ENCODE measurements around the gene SYNDIG1.

Gene SYNDIG1

DNA sequence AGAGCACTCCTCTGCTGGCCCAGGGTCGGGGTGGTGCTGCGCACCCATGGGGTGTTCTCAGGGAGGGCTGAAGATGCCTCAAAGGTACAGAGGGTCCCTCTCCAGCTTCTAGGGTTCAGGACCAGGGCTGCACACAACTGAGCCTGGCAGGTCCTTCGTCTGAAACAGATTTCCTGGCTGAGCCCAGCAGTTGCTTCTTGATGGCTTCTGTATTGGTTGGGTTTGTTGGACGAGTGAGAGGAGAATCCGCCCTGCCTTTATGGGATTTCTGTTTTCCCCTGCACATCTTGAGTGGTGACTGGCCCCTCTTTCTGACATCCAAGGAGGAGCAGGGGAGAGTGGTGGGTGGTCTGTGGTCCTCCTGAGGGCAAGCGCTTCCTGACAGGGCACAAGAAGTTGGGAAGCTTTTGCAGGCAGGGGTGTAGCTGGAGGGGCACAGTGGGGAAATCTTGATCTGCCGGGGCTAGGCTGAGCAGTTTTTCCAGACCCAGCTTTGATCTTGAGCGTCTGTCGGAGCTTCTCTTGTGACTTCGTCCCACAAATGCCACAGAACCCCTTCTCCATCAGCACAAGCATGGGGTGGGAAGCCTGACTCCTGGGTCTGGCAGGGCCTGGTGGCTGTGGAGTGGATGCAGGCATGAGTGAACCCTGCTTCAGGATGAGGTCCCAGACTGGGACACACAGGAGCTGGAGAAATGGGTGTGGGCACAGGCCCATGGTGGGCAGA lies 116.5 kb downstream of the SYNDIG1 start:
- no peak for DNase-seq (ENCODE audit: low read depth)

DNA sequence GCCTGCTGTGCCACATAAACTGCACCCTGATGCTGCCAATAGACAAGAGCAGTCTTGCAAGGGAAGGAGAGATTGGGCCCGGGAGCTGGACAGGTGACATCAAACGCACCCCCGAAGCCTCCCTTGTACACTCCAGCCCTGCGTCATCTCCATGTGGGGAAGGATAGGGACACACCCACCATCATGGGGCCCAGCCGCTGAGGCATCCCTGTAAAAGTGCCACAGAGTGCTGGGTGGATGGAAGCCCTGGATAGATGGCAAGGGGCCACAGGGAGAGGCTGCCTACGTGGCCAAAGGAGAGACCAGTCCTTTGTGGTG lies 117.1 kb downstream of the SYNDIG1 start:
- no peak for DNase-seq (ENCODE audit: low read depth)

DNA sequence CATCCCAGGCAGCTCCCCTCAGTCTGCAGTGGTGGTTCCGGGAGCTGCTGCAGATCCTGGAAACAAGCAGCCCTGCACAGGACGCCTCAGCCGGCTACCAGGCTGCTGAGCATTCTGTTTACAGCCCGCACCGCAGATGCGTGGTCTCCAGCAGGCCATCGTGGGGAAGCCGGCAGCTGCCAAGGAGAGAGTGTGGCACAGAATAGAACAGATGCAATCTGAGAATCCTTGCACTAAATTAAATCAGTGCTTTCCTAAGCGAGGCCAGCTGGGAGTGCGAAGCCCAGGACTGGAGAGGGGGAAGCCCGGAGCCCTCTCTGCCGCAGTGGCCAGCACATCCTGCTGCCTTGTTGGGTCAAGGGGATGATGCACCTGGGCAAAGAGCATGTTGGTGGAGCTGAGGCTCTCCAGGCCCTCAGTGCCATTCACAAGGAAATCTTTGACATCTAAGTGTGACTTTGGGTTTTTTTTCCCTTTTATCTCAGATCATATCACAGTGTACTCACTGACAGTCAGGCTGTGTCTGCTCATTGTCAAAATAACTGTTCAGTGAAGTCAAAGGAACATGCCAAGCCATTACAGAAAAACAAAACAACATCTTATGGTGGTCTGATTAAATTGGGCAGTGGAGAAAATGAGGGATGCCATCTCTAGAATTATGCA lies 118.1 kb downstream of the SYNDIG1 start:
- DNase-seq (ENCODE audit: low read depth): no peak

DNA sequence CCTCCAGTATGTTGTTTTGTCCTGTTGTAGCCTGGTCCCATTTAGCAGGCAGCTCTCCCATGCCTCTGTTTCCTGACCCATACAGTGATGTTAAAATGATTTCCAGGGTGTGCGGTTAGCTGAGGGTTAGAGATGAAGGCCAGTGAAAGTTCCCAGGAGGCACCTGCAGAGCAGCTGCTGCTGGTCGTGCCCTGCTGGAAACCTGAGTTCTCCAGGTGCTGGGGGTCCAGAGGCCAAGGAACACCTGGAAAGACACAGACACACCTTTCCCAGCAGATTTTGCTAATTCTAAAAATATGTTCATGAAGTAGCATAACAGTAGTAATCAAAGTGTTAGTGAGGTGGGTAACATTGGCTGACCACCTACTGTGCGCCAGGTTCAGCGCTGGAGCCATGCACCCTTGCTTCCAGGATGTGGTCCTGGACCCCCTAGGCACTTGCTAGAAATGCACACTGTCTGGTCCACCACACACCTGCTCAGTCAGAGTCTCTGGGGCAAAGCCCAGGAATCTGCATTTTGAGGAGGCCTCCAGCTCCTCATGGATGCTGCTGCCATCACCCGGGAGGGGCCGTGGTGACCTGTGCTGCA lies 118.7 kb downstream of the SYNDIG1 start:
- no peak for DNase-seq (ENCODE audit: low read depth)

DNA sequence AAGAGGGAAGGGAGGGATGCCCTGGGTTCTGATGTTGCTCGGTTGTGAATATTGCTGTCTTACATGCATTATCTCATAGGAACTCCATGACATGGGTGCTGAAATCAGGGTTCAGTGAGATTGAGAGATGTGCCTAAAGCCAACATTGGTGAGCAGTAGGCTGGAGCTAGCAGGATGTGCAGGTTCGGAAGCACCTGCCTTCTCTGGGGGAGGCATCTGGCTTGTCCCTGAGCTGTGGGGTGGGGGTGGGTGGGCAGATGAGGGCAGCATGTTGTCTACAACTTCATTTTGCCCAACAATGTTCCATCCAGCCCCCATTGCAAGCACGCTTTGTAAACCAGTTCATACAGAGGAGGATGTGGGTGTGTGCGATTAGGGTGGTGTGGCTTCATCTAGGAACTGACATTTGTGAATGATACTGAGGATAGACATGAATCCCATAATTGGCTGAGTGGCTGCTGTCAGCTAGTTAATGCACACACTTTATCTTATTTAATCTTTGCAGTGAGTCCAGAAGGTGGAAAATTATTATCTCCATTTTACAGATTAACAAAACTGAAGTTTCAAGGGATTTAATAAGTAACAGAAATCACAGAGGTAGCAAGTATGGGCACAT lies 119.4 kb downstream of the SYNDIG1 start:
- DNase-seq (ENCODE audit: low read depth): no peak

DNA sequence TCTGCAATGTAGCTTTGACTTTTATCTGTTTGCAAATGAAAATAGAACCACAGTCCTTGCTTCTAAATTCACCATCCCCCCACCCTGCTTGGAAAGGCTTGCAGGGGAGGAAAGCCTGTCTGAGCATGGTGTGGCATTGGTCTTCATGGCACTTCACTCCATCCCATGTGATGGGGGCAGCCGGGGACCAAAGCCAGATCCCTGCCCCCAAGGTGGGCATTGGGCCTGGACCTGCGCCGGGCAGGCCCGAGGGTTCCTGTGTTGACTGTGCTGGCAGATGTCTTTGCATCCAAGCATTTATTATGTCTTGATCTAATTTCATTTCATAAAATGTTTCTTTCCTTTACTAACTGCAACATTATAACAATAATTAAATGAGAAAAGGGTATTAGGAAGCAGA lies 120.0 kb downstream of the SYNDIG1 start:
- DNase-seq (ENCODE audit: low read depth): no peak

DNA sequence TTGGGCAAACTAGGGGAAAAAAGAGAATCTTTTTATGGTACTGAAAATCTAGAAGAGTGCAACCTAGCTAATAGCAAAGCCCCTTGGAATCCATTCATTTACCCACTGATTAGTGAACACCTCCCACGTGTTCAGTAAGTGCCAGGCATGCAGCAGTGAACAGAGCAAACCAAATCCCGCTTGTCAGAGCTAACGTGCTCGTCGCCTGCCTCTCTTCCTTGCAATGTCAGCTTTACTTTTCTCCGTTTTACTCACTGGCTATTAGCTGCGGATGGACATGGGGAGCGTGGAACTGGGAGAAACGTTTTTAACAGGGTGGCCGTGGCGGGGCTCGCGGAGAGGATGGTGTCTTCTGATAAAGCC lies 120.4 kb downstream of the SYNDIG1 start:
- no peak for DNase-seq (ENCODE audit: low read depth)

DNA sequence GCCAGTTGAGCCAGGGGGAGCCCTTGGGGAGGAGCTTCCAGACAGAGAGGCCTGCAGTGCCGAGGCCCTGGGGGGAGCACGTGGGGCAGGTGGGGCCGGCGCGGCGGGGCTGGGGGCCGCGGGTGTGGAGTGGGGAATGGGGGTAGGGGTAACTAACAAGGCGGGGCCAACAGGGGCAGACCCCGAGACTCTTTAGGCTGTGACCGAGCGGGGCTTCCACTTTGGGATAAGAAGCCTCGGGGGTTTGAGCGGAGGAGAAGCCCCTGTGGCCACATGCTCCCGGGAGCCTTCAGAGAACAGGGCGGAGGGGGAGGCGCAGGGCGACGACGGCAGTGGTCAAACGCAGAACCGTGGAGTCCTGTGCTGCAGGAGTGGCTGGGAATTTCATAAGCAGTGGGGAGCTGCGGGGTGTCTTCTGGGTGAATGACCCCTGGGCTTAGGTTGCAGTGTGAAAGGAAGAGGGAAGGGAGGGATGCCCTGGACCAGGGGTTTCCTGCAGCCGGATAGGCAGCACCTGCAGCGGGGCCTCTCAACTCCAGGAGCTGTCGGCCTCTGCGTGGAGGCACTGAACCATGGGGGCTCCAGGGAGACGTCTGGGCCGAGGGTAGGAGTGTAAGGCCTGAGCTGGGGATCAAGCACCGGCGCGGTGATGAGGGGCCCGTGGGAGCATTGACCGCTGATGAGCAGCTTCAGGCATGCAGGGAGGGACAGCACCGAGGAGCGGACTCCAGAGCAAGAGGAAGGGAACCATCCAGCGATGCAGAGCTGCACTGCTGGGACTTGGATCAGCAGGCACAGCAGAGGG lies 121.0 kb downstream of the SYNDIG1 start:
- no peak for DNase-seq (ENCODE audit: low read depth)

DNA sequence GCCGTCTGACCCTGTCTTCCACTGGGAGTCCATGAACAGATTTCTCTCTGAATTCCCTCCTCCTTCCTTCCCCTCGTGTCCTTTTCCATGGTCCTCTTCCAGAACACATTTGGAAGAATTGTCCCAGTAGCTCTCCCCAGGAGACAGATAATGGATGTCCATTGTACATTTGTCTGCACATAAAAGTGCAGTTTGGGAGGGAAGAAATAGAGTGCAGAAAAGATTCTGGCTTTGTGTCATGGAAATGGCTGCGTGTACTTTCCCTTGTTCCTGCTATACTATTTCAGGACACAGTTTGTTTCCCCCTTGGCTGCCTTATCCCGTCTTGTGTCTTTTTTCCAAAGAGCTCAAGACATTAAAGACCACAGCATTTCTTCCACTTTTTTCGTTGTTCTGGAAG lies 127.6 kb downstream of the SYNDIG1 start:
- DNase-seq (ENCODE audit: low read depth): no peak

DNA sequence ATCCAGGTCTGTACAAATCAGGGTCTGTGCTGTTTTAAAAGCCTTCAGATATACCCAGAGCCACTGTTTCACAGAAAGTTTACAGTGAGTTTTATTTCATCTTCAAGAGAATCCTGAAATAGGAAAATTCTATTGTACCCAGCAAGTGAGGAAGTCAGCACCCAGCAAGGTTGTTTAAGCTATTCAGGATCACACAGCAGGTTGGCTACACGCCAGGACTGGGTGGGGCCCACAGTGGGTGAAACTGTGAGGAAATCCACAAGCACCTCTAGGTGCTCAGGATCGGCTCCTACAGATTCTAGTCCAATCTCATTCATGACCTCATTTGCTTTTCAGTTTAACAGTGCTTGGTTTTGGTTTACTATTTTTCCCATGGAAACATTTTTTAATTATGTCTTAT lies 128.9 kb downstream of the SYNDIG1 start:
- no peak for DNase-seq (ENCODE audit: low read depth)

DNA sequence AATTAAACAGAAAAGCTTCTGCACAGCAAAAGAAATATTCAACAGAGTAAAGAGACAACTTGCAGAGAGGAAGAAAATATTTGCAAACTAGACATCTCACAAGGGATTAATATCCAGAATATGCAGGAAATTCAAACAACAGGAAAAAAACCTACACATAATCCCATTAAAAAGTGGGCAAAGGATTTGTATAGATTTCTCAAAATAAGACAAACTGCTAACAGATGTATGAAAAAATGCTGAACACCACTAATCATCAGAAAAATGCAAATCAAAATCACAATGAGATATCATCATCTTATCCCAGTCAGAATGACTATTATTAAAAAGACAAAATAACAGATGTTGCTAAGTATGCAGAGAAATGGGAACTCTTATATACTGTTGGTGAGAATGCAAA lies 129.6 kb downstream of the SYNDIG1 start:
- DNase-seq (ENCODE audit: low read depth): no peak

DNA sequence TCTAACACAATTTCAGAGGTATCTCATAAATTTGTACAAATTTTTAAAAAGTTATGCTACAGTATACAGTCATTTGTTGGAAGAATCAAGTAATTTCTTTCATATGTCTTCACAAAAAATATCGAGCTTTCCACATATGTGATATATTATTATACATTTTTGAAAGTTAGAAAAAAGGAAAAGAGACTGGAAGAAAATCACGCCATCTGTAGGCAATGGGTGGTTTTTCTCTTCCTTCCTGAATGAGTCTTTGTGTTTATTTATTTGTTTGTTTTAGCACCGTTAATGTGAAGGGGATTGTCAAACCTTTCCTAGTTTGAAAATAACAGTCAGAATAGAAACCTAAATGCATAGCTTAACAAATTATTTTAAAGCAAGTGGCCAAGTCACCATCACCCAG lies 130.6 kb downstream of the SYNDIG1 start:
- no peak for DNase-seq (ENCODE audit: low read depth)

DNA sequence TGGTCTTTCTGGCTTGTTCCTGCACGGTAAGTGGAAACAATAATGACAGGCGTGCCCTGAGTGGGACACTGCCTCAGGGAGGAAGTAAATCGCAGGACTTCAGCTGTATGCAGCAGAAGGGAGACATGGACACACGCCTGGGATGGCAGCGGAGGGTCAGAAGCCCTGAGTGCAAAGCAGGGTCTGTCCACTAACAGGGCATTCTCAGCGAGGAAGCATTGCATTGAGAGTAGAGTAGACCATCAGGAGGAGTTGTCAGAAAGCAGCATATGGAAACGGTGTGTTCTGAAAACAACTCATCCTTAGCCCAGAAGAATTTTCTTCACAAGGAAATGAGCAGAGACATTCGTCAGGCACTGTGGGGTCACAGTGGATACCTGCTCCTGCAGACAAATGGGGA lies 134.0 kb downstream of the SYNDIG1 start:
- no peak for DNase-seq (ENCODE audit: low read depth)

DNA sequence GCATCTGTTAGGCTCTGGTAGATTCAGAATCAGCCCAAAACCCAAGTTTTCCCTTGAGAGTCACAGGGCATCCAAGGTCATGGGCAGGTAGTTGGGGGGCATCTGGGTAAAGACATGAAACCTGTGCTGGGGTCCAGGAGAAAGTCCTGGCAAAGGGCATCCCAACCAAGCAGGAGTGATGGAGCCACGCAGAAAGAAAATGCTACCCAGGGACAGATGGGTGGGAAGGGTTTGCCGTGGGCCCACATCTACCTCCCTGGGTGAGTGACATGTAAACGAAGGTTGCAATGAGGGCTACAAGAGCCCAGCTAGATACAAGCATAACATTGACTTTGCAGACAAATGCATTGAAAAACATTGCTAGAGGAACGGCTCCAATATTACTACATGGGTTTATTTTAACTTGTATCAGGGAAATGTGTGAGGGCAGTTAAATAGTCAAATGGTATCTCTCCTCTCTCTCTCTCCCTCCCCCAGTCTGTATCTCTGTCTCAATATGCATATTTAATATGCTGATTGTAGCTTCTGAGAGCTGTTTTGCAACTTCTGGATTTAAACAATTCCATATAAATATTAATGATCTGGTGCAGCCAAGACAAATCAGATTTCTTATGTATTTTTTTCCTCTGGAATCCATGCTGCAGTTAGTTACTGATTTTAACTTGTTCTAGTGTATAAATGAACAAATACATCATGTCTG lies 135.7 kb downstream of the SYNDIG1 start:
- DNase-seq (ENCODE audit: low read depth): no peak

DNA sequence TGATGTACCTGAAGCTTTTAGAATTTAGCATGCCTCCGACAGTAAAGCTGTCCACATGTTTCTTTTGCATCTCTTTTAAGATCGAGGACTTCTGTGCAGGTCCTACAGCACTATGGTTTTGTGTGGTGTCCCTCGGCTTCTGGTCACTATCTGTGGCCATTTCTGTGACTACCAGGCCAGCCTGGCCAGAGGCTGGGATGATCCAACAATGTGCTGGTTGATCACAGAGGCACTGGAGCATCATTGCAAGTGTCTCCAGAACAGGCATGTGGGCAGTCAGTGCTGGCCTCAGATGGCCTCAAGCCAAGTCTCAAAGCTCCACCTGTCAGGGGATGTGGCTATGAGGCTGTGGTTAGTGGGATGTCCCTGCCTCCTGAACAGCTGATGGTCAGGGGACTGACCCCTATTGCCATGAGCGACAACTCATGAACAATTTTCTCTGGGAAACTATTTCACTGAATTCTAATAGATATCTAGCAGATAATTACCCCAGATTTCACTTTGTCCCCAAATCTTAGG lies 136.6 kb downstream of the SYNDIG1 start:
- no peak for DNase-seq (ENCODE audit: low read depth)

DNA sequence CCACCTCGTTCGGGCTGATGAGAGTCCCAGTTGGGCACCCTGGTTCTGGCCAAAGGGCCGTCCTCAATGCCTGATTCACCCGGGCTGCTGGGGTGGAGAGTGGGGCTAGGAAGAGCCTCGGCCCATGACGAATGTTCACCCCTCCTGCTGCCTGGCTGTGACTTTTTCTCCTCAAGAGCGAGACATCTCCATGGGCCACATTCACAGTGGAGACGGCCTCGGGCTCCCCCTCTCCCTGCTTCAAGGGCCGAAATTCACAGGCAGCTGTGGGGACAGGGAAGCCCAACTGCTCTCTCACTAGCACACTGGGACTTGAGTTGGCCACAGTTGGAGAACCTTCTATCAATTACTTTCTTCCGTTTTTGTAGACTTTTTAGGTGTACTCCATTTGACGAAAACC lies 138.0 kb downstream of the SYNDIG1 start:
- no peak for DNase-seq (ENCODE audit: low read depth)

DNA sequence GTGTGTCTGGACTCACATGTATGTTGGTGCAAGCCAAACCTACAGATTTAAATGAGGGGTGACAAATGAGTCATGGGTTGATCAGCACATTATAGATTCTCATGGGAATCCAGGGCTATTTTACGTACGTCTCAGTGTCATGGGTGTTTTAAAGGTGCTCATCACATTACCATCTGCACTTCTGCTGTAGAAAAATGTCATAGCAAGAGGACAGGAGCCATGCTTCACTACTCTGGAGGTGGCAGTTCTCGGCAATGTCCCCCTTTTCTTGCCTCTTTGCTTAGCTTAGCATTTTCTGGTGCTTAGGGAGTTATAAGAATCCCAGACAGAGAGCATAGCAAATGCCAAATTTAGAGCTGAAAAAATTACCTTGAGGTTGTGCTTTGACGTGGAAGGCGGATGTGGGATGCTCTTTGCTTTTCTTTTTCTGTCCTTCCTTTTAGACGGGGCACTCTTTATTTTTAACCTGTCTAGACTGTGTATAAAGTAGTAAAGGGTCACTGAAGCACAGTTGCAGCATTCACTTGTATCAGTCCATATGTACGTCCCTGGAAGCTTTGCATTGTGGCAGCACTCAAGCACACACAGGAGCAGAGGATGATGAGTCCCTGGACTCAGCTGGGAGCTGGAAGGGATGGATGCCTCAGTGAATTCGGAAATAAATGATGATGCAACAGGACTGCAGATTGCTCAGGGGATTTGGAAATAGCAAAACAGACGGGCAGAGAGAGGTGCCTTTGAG lies 139.7 kb downstream of the SYNDIG1 start:
- DNase-seq (ENCODE audit: low read depth): no peak

DNA sequence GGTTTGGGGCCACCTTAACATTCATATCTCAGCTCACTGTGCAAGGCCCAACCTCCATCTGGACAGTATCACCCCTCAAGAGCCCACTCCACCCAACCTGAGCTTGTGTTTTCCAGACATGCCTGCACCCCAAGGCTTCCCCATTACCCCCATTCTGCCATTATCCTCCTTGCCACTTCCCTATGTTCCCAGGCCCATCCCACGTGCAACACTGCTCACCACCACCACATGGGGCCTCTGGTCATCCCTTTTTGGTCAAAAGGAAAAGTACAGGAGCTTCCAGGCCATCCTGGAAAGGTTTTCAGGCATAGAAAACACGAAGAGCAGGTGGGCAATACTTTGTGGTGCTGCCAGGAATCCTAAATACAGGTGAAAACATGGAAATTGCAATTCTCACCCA lies 140.3 kb downstream of the SYNDIG1 start:
- no peak for DNase-seq (ENCODE audit: low read depth)

DNA sequence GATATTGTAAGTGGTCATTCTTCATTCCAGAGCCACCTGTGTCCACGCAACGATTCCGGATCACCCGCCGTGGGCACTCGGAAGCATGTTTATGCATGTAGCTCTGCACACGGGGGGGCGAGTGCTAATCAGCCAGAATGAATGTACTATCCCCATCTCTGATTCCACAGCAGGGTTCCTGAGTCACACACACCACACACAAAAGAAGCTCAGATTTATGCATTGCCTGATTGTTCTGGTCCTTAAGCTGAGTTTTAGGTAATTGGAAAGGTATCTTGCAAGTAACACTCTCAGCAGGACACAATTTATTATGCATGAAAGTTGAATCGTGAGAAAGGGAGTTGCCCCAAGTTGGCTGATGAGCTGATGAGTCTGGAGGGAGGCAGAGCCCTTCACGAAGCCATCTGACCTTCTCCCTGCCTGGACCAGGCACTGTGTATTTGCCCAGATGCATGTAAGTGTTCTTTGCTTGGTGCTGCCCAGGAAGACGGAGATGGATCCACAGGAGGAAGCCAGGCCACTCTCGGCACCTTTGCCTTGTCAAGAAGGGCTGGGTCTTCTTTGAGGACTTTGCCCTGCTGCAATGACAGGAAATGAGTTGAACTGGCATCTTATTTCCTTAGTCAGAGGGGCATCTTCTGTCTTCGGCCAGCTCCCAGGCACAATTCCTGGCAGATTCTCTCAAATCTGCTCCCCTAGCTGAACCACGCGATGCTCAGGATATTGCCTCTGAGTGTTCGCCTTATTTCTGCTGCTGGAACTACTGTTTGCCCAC lies 141.1 kb downstream of the SYNDIG1 start:
- no peak for DNase-seq (ENCODE audit: low read depth)

Measured in T-helper 22 cell (primary cell).